ENCODE data around the gene AKAP8L.

AKAP8L gene, protein sequence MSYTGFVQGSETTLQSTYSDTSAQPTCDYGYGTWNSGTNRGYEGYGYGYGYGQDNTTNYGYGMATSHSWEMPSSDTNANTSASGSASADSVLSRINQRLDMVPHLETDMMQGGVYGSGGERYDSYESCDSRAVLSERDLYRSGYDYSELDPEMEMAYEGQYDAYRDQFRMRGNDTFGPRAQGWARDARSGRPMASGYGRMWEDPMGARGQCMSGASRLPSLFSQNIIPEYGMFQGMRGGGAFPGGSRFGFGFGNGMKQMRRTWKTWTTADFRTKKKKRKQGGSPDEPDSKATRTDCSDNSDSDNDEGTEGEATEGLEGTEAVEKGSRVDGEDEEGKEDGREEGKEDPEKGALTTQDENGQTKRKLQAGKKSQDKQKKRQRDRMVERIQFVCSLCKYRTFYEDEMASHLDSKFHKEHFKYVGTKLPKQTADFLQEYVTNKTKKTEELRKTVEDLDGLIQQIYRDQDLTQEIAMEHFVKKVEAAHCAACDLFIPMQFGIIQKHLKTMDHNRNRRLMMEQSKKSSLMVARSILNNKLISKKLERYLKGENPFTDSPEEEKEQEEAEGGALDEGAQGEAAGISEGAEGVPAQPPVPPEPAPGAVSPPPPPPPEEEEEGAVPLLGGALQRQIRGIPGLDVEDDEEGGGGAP

DNA sequence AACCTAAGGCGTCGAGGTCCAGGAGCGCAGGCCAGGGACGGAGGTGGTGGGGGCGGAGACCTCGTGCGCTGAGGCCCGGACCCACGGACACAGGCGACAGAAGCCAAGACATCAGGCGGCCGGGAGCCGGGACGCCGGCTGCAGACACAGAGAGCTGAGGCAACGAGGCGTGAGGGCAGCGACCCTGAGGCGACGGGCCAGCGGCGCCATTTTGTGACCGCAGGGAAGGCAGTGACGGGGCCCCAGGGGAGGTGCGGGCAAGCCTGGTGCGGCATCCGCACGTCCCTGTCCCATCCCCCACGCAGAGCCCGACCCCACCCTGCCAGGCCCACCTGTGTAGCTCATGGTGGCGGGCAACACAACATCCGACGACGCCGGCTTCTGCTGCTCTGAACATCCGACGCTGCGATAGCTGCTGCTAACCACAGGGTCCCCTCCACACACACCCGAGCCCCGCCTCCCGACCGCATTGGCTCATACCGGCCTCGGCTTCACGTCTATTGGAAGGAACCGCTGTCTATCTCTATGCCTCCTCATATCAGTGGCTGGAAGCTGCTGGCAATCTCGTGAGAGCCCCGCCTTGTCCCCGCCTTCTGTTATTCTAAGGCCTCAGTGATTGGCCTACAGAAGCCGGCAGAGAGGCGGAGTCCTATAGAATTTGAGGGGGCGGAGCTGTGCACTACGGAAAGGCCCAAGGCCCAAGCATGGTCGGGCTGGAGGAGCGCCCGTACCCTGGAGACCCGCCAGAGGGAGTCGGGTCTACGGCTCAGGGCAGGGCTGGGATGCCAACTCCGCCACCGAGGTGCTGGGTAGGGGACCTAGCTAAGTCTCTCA is at the start of gene AKAP8L:
Gene AKAP8L, minus strand, starts transcription at position 410 of the 834 bp plus-strand sequence. Its CDS starts 65 bp downstream, at position 345.
- DNase-seq, result peak; percentile 95

DNA sequence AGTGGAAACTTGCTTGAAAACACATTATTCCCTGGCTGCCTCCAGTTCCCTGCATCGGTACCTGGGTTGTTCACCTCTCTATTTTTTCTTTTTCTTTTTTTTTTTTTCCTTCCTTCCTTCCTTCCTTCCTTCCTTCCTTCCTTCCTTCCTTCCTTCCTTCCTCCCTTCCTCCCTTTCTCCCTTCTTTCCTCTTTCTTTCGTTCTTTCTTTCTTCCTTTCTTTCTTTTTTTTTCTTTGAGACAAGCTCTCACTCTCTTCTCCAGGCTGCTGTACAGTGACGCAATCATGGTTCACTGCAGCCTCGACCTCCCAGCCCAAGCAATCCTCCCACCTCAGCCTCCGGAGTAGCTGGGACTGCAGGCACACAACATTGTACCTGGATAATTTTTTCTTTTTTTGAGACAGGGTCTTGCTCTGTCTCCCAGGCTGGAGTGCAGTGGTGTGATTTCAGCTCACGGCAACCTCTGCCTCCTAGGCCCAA is 49.0 kb upstream of the AKAP8L start:
- no peak for DNase-seq

DNA sequence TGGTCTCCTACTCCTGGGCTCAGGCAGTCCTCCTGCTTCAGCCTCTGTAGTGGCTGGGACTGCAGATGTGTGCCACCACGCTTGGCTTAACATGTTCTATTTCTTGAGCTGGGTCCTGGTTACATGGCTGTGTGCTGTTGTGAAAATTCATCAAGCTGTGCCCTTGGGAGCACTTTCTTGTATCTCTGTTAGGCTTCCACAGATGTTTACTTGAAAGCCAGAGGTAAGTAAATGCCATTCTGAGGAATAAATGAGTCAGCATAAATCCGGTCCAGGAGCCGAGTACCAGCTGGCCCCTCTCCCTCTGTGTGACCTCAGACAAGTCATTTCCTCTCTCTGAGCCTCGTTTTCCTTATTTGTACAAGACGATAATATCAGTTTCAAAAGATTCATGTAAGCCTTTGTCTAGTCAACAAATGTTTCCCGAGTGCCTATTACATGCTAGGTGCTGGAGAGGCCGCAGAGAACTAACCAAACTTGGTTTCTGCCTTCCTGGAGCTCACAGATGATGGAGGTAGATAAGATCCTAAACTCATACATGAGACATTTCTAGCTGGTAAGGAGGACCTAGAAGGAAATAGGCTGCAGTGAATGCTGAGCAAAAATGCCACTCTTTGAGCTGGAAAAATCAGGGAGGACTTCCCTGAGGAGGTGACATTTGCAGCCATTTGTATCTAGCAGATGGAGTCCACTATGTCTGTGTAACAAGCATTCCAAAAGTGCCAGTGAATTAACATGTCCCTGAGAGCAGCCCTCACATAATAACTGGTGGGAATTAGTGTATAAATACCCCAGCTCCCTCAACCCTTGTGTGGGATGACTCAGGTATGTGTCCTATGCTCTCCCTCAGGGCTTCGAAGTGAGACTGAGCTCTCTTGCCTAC is 48.3 kb upstream of the AKAP8L start:
- DNase-seq, result no peak

DNA sequence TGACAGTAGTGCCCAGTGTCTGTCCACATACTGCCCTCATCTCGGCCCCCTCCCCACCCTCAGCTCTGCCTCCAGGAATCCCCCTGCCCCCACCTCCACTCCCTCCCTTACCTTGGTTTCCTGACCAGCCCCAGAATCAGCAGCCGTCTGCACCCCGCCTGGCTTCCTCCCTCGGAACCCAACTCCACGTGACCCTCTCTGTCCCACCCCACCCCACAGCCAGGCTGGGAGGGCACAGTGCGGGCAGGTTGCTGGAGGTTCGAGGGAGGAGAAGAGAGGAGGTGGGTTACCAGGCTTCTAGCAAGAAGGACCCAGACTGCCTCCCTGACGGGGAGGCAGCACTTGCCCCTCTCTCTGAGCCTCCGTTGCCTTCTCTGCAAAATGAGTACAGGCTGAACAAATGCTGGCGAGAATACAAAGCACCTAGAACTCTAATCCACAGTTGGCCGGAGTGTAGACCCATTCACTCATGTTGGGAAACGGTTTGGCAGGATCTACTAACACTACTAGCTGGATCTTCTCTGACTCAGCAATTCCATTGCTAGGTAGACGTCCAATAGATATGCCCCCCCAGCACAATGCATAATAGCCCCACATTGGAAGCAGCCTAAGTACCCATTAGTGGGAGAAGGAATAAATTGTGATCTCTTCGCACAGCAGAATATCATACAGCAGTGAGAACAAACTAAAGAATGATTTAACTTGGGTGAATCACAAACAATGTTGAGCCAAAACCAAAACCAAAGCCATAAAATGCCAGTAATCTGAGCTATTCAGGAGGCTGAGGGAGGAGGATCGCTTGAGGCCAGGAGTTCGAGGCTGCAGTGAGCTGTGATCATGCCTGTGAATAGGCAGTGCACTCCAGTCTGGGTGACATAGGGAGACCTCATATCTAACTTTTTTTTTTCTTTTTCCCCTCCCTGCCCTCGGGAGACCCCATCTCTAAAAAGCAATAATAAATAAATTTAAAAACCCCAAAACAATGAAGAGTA is 45.9 kb upstream of the AKAP8L start, which contains the start of gene RASAL3:
Gene RASAL3, minus strand, starts transcription at position 151 of the 992 bp plus-strand sequence. CDS start 186 bp downstream, outside the sequence.
- peak; percentile 51 for DNase-seq

DNA sequence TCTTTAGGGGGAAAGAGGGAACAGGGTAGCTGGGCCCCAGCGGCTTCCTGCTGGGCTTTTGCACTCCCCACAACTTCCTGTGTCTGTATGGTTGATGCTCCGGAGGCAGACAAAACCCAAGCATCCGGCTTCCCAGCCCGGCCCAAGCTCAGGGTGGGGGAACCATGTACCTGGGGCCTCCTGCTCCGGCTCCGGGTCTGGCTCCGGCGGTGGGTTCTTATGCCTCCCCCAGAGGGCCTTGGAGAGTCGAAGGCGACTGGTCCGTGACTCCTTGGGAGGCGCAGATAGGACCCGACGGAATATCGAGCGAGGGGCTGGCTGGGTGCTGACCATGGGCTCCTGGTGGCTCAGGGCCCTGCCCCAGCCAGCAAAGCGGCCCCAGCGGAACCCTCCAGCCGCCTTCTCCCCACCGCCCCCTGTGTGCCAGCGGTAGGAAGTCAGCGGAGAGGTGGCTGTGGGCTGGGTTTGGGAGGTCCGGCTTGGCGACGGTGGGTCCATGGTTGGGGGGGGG is 45.1 kb upstream of the AKAP8L start:
- peak; percentile 55 for DNase-seq

DNA sequence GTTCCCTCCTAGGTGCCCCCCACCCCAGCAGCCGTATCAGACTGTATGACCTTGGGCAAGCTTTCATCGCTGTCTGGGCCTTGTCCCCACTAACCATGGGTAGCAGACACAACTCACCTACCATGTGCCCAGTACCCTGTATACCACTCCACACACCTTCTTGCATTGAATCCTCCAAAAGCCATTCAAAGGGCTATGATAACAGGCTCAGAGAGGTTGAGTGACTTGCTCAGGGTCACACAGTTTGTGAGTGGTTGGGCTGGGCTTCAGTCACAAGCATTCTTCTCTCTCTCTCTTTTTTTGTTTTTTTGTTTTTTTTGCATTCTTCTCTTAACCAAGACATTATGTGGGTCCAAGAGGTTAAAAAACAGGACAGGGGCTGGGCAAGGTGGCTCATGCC is 42.9 kb upstream of the AKAP8L start:
- DNase-seq, result no peak

DNA sequence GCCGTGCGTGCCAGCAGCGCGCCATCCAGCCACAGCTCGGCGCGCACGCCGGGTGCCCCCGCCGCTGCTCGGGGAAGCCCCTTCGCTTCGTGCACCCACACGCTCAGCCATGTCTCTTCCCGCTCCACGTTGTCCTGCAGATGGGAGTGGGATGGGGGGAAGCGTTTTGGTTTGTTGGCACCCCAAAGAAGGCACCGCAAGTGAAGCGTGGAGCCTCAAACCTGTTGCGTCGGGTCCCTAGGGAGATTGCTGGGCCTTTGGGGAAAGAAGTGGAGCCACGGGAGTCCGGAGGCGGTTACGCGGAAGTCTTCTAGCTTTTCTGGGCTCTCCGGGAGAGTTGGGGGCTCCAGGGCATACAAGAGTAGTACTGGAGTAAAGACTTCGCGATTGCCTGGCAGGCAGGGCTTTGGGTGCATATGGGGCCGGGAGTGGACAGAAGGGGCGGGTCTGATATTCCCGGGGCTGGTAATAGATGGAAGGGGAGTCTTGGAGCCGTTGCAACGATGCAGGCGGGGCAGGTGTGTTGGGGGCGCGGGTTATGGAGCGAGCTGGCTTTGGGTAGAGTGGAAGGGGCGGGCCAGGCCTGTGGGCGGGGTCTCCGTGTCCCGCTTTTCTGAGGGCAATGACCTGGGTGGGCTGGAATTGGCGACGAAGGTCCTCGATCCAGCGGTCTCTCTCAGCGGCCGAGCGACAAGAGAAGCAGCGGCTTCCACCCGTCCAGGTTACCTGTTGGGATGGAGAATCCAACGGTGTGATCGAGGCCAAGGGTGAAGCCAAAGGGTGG is 39.1 kb upstream of the AKAP8L start:
- no peak for DNase-seq

DNA sequence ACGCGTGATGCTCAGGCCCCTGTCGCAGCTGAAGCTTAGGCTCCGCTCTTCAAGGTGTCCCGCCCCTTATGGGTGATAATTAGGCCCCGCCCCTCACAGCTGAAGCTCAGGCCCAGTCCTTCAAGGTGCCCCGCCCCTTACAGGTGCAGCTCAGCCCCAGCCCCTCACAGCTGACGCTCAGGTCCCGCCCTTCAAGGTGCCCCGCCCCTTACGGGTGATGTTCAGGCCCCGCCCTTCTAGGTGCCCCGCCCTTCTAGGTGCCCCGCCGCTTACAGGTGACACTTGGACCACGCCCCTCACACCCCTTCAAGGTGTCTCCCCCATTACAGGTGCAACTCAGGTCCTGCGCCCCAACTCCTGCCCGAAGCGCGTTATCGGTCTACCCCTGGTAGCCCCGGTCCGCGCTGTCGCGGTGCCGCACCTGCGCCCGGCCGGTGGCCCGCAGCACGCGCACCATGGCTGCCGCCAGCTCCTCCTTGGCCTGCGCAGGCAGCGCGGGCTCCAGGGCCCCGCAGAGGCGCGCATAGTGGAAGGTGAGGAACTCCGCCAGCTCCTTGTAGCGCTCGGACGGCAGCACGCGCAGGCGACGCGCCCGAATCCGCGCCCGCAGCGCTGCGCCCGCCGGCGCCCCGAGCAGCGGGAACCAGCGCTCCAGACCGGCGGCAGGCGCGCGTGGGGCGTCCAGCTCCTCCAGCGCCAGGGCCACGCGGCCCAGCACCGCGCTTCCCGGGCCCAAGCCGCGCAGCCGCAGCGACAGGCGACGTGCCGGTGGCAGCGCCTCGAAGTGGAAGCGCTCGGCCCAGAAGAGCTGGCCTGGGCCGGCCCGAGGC is 38.3 kb upstream of the AKAP8L start:
- DNase-seq, result no peak

DNA sequence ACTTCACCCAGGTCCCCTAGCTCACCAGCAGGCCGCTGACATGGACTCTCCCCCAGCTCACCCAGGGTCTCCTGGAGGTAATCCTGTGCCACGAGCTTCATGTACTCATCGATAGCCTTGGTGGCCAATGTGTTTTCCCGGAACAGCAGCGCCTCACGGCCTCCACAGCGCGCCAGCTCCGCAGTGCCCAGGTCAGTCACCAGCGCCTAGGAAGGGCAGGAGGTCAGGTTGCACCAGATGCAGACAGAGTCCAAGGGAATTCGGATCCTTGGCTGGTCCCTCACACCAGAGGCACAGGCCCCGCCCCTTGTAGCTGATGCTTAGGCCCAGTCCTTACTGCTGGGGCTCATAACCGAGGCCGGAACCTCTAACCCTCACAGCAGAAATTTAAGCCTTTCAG is 37.7 kb upstream of the AKAP8L start:
- DNase-seq, result no peak

DNA sequence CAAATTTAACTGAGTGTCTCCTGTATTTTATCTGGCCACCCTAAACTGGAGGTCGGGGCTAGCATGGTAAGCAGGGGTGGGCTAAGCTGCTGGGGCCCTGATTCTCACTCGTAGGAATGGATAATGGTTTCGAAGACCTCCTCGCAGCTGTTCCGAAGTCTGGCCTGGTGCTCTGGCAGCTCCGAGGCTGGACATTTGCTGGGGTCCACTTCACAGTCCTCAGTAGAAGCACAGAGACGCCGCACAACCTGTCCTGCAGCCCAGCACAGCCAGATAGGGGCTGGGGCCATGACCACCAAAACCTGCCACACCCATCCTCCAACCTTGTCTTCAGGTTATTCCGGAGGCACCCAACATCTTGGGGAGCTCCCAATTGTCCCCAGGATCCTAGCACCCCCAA is 37.2 kb upstream of the AKAP8L start:
- no peak for DNase-seq

DNA sequence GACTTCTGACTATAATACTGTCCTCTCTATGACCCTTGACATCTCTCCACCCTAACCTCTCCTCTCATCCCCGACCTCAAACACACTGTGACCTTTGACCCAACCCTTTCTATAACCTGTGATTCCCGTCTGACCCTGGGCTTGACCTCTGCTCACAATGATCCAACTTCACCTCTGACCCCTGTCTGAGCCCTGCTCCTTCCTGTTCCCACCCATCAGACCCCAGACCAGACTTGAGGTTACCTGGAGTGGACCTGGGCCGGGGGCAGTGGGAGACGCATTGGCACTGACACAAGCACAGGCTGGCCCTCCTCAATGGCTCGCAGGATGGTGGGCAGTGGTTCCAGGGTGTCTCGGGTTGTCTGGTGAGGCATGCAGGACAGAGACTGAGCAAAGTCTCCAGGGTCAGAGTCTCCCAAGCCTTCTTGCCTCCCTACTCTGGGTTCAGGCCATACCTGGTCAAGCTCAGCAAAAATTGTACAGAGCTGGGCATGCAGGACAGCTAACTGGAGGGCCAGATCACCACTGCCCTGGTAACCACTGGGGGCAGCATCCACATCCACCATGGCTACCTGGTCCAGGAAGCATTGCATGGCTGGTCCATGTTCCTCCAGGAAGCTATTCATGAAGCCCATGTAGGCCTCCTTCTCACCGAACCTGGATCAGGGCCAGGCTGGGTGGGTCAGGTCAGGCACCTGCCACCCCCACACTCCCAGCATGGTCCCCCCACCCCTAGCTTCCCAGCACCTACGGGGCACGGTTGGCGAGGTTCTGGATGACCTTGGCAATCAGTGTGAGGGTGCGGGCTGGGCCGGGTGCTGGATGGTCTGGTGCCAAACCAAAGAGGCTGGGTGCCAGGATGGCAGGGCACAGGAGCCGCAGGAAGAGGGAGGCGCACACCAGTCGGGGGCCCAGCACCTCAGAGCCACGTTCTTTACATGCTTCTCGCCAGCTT is 35.4 kb upstream of the AKAP8L start:
- no peak for DNase-seq

DNA sequence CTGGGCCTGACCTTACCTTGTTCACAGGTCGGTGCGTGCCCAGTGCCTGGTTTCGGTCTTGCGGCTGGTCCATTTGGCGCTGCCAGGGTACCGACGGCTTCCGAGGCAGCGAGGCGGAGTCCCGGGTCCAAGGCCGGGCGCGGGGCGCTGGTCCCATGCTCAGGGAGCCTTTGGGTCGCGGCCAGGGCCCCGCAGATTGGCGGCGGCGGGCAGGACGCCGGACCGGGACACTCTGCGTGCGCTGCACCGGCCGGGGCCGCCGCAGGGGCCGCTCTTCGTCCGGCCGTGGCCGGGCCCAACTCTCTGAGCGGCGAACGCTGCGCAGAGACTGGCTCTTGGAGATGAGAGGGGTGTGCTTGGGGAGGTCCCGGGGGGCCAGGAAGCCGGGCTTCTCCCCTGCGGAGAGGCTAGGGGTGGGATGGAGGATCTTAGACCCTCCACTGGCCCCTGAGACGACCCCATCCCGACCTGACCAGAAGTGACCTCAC is 34.3 kb upstream of the AKAP8L start:
- no peak for DNase-seq

DNA sequence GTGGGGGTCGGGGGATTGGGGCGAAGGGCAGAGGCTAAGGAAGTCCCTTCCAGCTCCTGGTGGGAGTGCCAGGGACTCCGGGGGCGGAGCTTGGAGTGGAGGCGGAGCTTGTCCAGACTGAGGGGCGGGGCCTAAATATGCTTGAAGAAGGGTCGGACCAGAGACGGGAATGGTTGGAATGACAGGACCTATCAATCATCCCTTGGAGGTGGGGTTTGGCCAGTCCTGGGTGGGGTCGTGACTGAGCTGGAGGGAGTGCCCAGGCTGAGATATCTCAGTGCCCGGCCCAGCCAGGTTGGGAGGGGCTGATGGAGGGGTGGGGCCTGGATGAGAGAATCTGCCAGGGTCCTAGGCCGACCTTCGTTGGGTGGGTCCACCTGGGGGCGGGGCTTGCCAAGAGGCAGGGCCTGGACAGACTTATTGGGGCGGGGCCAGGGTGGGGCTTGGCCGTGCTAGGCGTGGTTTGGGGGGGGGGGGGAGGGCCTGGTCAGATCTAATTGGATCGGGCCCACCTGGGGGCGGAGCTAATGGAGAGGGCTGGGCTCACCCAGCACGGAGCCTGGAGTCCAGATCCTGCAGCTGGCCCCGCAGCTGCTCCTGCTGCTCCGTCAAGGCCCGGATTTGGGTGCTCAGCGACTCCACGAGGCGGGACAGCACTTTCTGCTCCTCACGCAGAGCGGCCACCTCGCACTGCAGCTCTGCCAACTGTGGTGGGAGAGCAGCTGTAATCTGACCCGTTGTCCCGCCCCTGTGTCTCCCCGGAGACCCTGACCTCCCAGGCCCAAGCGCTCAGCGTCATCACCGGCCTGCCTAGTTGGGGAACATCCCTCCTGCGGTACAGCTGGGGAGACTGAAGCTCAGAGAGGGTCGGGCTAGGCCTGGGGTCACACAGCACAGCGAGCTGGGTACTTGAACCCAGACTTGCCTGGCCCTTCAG is 33.6 kb upstream of the AKAP8L start:
- DNase-seq, result no peak

DNA sequence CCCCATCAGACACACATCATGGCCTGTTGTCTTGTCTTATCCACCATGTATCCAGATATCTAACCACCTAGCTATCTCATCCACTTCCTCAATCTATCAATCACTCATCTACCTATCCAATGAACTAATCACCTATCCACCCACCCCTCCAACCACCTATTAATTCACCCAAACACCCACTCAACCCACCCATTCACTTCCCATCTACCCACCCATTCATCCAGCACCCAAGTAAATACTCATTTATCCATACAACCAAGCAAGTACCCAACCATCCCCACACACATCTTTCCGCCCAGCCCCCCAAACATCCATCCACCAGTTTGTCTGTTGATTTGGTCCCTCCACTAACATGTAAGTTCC is 31.7 kb upstream of the AKAP8L start:
- no peak for DNase-seq

DNA sequence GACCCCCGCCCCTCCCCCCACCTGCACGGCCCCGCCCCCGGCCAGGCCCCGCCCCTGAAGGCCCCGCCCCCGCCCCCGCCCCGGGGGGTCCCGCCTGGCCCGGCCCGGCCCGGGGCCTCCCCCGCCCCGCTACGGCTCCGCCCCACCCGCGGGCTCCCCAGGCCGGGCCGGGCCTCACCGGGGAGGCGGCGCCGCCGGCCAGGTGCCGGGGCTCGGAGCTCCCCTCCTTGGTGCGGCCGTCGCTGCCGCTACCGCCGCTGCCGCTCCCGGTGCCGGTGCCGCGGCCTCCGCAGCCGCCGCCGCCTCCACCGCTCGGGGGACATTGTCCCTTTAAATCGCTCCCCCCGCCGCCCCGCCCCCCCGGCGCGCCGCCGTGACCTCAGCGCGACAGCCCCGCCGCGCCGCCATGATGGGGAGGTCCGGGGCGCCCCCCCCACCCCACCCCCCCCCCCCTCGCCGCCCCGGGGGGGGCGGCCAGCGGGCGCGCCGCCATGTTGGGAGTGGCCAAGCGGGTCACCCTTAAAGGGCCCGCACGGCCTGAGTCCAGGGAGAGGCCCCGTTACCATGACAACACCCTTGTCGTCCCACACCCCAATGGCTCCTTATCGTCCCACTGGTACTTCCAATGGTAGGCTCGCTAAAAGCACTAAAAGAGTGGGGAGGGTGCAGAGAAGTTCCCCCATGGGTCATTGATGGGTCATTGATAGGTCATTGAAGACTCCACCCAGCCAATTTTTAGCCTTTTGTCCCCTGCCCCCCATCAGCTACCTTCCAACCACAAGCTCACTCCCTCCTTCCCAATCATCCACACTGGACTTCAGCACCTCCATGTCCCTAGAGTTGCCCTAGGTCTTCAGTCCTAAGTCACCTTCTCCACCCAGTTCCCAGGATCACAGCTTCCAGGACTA is 31.1 kb upstream of the AKAP8L start, which contains the start of gene WIZ:
Gene WIZ, minus strand, starts transcription at position 337 of the 908 bp plus-strand sequence. CDS start 1,649 bp downstream, outside the sequence.
- DNase-seq, result peak; percentile 77

Data from activated T-cell treated with anti-CD3 and anti-CD28 coated beads for 4 hours (primary cell).